NOMO-1 (cell line): Measurements from ENCODE around the gene PNPLA3.

Experiments
- DNase-seq, 2 experiments: peaks; one replicate each; lab custom pipeline; 2025; ENCODE audit not compliant: unreplicated experiment in 2 of 2; lab: John Stamatoyannopoulos, UW

Gene PNPLA3

DNA sequence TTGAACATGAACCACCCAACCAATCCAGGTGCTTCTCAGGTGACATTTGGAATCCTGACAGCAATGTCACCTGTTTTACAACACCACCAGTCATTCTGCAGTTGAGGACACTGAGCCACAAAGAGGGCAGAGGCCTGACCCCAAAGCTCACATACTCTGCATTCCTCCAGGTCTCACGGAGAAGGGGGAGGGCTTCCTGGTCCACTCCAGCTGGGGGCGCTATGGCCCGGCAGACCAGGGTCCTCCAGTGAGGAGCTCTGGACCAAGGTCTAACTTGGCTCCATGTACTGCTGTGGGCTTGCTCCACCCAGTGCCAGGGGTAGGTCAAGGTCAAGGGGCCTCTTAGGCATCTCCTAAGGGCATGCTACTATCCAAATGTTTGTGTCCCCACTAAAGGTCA is 1.5 kb upstream of the PNPLA3 start:
- no peak for DNase-seq

- peak; percentile 5 to 48 for DNase-seq
These were observed 414 bp upstream of the PNPLA3 start for GRCh38 chr22:43923191-43923590.

DNA sequence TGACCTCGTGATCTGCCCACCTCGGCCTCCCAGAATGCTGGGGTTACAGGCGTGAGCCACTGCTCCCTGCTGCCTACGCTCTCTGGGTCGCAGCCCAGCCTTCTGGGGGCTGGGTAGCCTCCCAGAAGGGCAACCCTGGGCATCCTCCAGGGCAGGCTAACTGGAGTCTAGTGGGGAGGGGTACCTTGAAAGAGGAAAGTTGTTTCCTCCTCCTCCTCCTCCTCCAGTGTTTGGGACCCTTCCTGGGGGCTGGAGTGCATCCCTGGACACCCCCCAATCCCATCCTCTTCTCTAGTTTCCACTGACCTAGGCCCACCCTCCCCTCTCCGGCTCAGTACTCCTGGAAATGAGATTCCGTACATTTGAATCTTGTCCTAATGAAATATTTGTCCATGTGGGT is 1.3 kb downstream of the PNPLA3 start:
- no peak for DNase-seq

GRCh38 chr22:43925433-43926348 is 2.1 kb downstream of the PNPLA3 start:
- no peak for DNase-seq

- no peak for DNase-seq
These were observed 2.7 kb downstream of the PNPLA3 start for GRCh38 chr22:43926349-43926710.

DNA sequence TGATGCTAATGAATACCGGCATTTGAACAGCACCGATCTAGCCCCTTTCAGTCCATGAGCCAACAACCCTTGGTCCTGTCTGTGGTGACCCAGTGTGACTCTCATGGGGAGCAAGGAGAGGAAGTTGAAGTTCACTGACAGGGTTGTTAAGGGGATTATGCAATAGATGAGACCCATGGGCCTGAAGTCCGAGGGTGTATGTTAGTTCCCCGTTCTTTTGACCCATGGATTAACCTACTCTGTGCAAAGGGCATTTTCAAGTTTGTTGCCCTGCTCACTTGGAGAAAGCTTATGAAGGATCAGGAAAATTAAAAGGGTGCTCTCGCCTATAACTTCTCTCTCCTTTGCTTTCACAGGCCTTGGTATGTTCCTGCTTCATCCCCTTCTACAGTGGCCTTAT is 4.9 kb downstream of the PNPLA3 start:
- peak; percentile 64 to 83 for DNase-seq

GRCh38 chr22:43928908-43929307 is 5.3 kb downstream of the PNPLA3 start:
- DNase-seq: no peak

DNA sequence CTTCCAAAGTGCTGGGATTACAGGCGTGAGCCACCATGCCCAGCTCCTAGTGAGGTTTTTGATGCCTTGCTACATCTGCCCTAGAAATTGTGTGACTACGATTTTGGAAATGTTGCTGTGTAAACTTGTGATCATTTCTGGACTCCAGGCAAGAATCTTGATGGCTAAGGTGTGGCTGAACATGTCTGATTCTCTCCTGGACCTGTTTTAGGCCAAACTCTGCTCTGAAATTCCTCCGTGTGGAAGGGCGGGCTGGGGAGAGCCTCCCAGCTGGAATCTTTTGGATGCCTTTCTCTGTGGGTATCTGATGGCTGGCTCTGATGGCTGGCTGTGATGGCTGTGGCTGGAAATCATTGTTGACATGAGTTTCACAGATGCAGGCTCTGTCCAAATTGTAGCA is 8.2 kb downstream of the PNPLA3 start:
- DNase-seq: no peak

DNA sequence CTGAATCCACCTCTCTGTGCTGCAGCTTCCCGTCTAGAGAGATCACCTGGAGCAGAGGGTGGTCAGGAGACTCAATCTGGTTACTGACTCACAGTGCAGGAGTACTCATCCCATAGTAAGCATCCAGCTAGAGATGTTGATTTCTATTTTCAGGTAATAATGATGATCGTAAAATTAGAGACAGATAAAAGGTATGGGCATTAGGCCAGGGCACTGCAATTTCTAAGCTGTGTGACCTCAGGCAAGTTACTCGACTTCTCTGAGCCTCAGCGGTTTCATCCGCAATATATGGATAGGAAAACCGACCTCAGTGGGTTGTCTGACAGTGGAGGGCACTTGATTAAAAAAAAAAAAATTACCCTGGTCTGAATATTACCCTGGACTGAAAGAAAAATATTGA is 17.8 kb downstream of the PNPLA3 start:
- no peak for DNase-seq

DNA sequence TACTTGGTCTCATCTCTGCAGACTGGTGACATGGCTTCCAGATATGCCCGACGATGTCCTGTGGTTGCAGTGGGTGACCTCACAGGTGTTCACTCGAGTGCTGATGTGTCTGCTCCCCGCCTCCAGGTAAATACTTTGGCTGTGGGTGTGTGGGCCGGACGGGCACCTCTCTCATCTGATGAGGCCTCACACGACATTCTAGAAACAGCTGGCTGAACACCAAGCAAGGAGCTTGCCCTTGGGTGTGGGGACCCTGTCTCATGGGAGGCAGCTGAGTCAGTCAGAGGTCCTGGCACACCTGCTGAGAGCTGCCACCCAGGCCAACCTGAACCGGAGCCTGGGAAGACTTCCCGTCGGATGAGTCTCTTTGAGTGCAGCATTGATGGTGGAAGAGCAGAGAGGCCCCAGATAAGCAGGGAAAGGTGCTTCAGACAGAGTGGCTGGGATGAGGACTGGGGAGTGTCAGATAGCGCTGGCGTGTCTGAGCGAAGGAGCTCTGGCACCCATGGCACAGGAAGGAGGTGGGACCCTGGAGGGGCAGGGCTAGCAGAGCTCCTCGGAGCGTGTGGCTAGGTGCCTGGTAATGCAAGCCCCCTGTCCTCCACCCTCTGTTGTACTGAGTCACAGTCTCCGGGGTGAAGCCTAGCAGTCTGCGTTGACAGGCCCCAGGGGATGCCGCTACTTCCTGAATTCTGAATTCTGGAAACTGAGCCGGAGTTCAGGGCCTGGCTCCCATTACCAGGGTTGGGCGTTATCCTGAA is 21.2 kb downstream of the PNPLA3 start:
- DNase-seq: no peak

- DNase-seq: peak; percentile 63 to 67
These were observed 22.2 kb downstream of the PNPLA3 start for GRCh38 chr22:43945632-43946383.

GRCh38 chr22:43946384-43946667 is 22.7 kb downstream of the PNPLA3 start:
- DNase-seq: peak in 1 of 2 experiments; percentile 3

GRCh38 chr22:43948836-43949406 is 25.3 kb downstream of the PNPLA3 start:
- DNase-seq: no peak

DNA sequence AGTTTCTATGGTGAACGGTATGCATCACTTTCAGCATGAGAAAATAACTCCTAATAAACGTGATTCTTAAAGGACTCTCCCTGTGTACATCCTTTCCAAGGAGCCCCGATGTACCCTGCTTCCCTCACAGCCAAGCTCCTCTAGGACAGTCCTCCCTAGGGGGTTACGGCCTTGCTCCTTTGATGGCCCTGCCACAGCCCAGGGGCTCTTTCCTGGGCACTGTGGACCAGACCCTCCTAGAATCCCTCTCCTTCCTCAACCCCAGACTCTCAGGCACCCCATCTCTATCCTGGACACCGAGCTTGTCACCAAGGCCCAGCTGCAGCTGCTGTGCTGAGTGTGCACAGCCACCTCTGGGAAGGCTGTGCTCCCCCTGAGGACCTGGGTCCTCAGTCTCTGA is 27.8 kb downstream of the PNPLA3 start:
- DNase-seq: no peak

GRCh38 chr22:43951966-43952365 is 28.4 kb downstream of the PNPLA3 start:
- no peak for DNase-seq

GRCh38 chr22:43953988-43954785 is 30.6 kb downstream of the PNPLA3 start:
- DNase-seq: peak; percentile 8 to 56

DNA sequence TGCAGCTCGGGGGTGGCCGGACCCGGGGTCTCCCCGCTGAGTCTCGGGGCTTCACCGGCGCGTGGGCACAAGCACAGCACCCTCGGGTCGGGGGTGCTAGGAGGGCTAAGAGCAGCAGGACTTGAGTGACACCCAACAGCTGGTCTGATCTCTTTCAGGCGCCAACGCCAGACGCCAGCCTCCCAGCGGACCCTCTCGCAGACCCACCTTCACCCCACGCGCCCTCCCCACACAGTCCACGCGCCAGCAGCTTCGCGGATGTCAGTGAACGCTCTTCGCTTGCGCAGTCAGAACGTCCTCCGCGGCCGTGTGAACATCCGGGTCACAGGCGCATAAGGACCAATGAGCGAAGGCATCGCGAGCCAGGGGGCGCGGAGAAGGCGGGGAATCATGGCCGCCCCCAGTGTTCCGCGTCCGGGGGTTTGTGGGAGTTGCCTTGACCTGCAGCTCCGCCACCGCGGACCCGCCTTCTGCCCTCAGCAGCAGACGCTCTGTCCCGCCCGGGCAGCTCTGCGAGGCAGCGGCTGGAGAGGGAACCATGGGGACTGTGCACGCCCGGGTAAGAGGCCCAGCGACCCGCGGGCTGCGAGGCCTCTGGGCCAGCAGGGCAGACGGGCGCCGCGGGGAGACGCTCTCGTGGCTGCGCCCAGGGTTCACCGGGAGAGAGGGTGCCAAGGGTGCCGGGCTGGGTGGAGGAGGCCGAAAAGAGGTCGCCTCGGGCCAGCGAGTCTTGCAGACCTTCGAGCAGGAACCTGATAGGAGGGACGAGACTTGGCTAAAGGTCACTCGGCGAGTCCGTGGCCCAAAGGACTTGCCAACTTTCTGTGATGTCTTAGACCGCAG is 31.7 kb downstream of the PNPLA3 start, which contains the start of gene SAMM50:
Gene SAMM50 (plus strand): TSS at position 403 of the 843 bp plus-strand sequence. CDS start 136 bp downstream, at position 539.
- peak; percentile 92 to 94 for DNase-seq

DNA sequence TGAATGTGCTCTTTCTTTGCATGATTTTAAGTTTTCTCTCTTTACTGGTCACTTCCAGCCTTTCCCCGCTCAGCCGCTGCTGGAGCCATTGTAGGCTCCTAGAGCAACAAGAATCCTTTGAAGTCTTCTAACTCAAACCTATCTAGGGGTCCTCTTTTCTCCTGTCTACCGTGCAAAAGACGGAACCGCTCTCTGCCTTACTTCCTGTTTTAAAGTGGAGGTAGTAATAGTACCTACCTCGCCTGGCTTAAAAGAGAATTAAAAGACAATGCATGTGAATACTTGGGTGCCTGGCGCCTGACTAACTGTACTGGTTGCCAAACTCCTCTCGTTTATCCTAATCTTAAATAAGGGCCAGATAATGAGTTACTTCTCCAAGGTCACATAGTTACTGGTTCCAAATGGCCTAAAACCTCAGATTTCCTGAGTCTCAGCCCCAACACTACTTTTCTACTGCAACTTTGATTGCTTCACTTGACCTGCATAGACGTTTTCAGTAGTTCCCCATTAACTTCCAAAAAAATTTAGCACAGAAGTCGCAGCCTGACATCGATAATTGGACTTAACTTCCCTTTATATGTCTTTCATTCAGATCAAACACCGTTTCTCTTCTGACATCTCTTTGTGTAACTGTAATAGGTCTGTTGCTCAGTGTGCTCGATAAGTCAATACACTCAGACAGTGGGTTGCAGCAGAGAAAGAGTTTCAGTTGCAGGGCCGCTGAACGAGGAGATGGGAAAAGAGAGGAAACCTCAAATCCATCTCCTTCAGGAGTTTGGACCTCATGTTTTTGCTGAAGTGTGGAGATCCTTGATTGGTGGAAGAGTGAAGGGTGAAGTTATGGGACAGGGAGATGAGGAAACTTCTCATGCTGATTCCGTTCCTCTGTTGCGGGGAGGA is 32.5 kb downstream of the PNPLA3 start:
- peak; percentile 56 to 86 for DNase-seq
